Nephron progenitor cell (in vitro differentiated cells): ENCODE measurements around the gene TPSAB1.
"Not testable (repeated sequence)": the region's sequence is repeated elsewhere in the genome, so short reads cannot be mapped to it uniquely, and the experiment has no call there.

Source experiments
- DNase-seq: peaks from one replicate; pipeline ENCODE4 v3.0.0; 2021
- H3K27ac Mint-ChIP-seq: 2 replicates; pipeline ENCODE4 v1.8.0; 2021; ENCODE audit warnings: mild to moderate bottlenecking, moderate library complexity, mixed read lengths
- H3K27me3 Mint-ChIP-seq: 2 replicates; pipeline ENCODE4 v1.8.0; 2021; ENCODE audit warnings: mild to moderate bottlenecking, low read depth, mixed read lengths; ENCODE audit not compliant: poor library complexity
- H3K36me3 Mint-ChIP-seq: 2 replicates; pipeline ENCODE4 v1.8.0; 2021; ENCODE audit warnings: low read depth, mixed read lengths
- H3K4me1 Mint-ChIP-seq: 2 replicates; pipeline ENCODE4 v1.8.0; 2021; ENCODE audit warnings: mixed read lengths
- H3K4me3 Mint-ChIP-seq: 2 replicates; pipeline ENCODE4 v1.8.0; 2021; ENCODE audit warnings: mild to moderate bottlenecking, moderate library complexity, mixed read lengths
- H3K9me3 Mint-ChIP-seq: 2 replicates; pipeline ENCODE4 v1.8.0; 2021; ENCODE audit warnings: mild to moderate bottlenecking, moderate library complexity, mixed read lengths
- TF ChIP-seq, protein P1 (sequence below): fragments of 200-600 bp; sonication (generic); IDR thresholded peaks from 2 replicates; pipeline ENCODE4 v1.5.0; 2021; ENCODE audit warnings: antibody characterized with exemption

Gene TPSAB1

DNA sequence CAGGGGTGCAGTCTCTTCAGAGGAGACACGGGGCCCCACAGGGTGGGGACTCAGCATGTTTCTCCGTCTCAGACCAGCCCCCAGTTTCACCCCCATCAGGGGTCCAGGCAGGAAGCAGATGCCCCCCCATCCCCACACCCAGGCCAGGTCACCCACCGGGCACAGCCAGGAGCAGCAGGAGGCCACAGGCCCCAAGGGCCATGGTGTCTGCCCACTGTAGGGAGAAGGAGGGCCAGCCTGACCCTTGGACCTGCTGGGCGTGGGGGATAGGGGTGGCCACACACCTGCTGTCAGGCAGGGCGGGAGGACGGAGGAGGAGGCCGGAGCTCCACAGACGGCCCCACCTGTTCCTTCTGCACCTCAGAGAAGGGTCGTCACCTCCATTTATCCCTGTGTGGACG lies 15.5 kb upstream of the TPSAB1 start, which contains the start of gene TPSG1:
TSS of gene TPSG1 (minus strand) at position 218 of the 401 bp plus-strand sequence. CDS start at position 202, 16 bp downstream.
- no peak for DNase-seq
- no peaks in the 10 kb centered on the region for H3K27me3 Mint-ChIP-seq
- H3K27ac Mint-ChIP-seq = no peak within 1 kb of the TSS
- H3K4me3 Mint-ChIP-seq = no peak within 1 kb of the TSS
- H3K36me3 Mint-ChIP-seq = peaks cover 5% of the 10 kb centered on the region
- no peaks in the 10 kb centered on the region for H3K4me1 Mint-ChIP-seq
- TF ChIP-seq, protein P1, sequence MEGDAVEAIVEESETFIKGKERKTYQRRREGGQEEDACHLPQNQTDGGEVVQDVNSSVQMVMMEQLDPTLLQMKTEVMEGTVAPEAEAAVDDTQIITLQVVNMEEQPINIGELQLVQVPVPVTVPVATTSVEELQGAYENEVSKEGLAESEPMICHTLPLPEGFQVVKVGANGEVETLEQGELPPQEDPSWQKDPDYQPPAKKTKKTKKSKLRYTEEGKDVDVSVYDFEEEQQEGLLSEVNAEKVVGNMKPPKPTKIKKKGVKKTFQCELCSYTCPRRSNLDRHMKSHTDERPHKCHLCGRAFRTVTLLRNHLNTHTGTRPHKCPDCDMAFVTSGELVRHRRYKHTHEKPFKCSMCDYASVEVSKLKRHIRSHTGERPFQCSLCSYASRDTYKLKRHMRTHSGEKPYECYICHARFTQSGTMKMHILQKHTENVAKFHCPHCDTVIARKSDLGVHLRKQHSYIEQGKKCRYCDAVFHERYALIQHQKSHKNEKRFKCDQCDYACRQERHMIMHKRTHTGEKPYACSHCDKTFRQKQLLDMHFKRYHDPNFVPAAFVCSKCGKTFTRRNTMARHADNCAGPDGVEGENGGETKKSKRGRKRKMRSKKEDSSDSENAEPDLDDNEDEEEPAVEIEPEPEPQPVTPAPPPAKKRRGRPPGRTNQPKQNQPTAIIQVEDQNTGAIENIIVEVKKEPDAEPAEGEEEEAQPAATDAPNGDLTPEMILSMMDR = no peak
- no peaks in the 10 kb centered on the region for H3K9me3 Mint-ChIP-seq

DNA sequence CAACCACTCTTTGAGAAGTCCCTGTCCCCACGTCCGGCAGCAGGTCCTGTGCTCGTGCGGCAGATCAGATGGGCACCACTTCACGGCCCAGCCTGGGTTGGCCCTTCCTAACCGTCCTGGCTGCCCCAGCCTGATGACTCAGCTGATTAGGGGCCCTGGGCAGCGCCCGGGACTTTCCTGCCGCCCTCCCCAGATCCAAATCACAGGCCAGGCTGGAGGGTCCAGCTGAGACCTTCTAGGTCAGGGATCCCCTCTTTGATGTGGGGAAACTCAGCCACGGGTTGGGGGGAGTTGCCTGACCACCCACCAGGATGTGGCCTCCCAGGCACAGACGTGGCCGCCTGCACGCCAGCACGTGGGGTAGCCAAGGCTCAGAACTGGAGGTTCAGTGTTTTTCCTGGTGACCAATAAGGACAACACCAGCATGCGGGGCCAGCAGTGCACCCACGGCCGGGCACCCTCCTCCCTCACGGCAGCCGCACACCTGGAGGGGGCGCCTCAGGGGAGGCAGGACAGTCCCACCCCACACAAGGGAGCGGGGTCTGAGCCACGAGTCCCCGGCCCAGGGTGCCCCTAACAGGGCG lies 14.7 kb upstream of the TPSAB1 start:
- H3K4me1 Mint-ChIP-seq, H3K27me3 Mint-ChIP-seq, DNase-seq, H3K27ac Mint-ChIP-seq, H3K4me3 Mint-ChIP-seq, H3K9me3 Mint-ChIP-seq, H3K36me3 Mint-ChIP-seq: not testable (repeated sequence)

DNA sequence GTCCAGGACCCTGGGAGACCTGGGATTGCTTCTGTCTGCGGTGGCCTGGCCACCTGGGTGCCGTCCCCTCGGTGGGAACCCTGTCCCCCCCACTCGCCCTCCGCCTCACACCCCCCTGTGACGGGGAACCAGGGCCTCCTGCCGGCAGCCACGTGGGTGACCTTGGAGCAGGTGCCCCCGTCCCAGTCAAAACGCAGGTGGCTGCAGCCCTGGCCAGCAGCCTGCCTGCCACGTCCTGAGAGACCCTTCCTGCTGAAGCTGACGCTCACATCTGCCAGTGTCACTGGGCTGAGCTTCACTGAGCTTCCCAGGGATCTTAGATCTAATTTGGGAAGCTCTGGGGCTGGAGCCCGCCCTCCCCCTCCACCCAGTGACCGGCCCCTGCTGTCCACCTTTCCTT lies 13.8 kb upstream of the TPSAB1 start:
- not testable (repeated sequence) for H3K36me3 Mint-ChIP-seq, H3K9me3 Mint-ChIP-seq, DNase-seq, H3K4me1 Mint-ChIP-seq, H3K27ac Mint-ChIP-seq, H3K4me3 Mint-ChIP-seq, H3K27me3 Mint-ChIP-seq

DNA sequence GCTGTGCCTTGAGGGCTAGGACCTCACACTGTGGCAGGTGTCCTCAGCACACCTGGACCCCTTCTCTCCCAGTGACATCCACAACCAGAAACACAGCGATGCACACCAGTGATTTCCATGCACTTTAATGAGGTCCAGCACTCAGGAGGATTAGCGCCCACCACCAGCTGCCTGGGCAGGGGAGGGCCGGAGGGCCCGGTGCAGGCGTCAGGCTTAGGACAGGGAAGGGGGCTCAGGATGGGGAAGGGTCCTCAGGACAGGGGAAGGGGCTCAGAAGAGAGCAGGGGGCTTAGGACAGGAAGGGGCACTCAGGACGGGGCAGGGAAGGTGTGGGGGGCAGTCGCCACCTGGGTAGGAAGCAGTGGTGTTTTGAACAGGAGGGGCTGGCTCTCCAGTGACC lies 12.3 kb upstream of the TPSAB1 start:
- H3K27me3 Mint-ChIP-seq, H3K4me1 Mint-ChIP-seq, H3K9me3 Mint-ChIP-seq, H3K4me3 Mint-ChIP-seq, H3K27ac Mint-ChIP-seq, H3K36me3 Mint-ChIP-seq, DNase-seq: not testable (repeated sequence)

DNA sequence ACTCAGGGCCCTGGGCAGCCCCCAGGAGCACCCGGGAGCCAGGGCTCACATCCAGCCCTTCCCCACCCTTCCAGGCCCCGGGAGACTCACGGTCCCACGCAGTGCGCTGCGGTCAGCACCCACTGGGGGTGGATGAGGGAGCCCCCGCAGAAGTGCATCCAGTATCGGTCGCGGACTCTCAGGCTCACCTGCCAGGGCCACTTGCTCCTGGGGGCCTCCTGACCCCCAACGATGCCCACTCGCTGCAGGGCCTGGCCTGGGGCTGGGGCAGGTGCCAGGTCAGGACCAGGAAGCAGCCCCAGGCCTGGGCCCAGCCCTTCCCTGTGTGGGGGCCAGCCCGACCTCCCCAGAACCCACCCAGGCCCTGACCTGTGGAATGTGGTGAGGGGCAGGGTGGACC lies 11.0 kb upstream of the TPSAB1 start:
- not testable (repeated sequence) for H3K36me3 Mint-ChIP-seq, H3K9me3 Mint-ChIP-seq, H3K27ac Mint-ChIP-seq, DNase-seq, H3K27me3 Mint-ChIP-seq, H3K4me1 Mint-ChIP-seq, H3K4me3 Mint-ChIP-seq

DNA sequence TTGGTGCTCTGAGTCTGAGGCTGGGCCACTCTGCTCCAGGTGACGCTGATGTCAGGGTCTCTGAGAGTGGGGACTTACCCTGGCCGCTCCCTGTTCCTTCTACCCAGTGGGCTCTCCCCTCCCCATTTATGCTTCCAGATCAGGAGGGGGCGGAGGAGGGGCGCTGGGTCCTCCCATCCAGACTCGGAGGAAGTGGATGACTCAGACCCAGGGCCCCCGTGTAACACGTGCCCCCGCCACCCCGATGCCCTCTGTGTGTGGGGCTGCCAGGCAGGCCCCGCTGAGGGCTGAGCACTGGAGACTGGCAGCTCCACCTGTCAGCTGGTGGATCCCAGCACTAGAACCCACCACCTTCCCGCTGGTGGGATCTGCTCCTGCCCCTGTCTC lies 10.4 kb upstream of the TPSAB1 start, which contains the start of gene TPSB2:
TSS of gene TPSB2 (minus strand) at position 101 of the 387 bp plus-strand sequence. CDS start 233 bp downstream, outside the sequence.
- not testable (repeated sequence) for H3K9me3 Mint-ChIP-seq, H3K27ac Mint-ChIP-seq, DNase-seq, H3K4me3 Mint-ChIP-seq, H3K36me3 Mint-ChIP-seq, H3K4me1 Mint-ChIP-seq, H3K27me3 Mint-ChIP-seq

DNA sequence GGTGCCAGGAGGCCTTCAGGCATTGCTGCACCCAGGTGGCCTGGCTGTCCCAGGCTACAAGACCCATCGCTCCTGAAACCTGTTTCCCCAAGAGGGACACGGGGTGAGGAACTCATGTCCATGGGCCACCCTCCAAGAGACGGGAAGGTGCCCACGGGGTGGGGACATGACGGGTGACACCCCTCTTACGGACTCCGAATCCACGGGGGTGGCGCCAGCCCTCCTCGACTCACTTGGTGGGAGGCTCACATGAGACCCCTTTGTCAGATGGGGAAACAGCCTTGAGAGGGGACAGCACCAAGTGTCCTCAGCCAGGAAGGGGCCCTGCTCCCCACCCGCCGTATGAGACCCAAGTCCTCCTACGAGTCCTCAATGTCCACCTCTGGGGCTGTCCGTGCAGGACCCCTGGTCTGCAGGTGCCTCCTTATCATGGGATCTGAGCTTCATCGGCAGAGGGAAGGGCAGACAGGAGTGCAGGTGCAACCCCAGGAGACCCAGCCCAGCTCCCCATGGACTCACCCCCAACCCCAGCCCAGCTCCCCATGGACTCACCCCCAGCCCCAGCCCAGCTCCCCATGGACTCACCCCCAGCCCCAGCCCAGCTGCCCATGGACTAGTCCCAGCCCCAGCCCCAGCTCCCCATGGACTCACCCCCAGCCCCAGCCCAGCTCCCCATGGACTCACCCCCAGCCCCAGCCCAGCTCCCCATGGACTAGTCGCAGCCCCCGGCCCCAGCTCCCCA lies 9.9 kb upstream of the TPSAB1 start:
- not testable (repeated sequence) for H3K27me3 Mint-ChIP-seq, H3K36me3 Mint-ChIP-seq, H3K9me3 Mint-ChIP-seq, DNase-seq, H3K4me3 Mint-ChIP-seq, H3K4me1 Mint-ChIP-seq, H3K27ac Mint-ChIP-seq

DNA sequence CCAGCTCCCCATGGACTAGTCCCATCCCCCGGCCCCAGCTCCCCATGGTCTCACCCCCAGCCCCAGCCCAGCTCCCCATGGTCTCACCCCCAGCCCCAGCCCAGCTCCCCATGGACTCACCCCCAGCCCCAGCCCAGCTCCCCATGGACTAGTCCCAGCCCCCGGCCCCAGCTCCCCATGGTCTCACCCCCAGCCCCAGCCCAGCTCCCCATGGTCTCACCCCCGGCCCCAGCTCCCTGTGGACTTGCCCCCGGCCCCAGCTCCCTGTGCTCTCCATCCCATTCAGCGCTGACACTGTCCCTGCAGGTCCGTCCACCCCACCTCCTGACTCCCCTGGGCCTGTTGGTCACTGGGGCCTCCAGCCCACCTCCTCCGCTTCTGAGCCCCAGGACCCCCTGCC lies 9.2 kb upstream of the TPSAB1 start:
- H3K4me3 Mint-ChIP-seq, H3K27ac Mint-ChIP-seq, H3K27me3 Mint-ChIP-seq, H3K9me3 Mint-ChIP-seq, DNase-seq, H3K36me3 Mint-ChIP-seq, H3K4me1 Mint-ChIP-seq: not testable (repeated sequence)

DNA sequence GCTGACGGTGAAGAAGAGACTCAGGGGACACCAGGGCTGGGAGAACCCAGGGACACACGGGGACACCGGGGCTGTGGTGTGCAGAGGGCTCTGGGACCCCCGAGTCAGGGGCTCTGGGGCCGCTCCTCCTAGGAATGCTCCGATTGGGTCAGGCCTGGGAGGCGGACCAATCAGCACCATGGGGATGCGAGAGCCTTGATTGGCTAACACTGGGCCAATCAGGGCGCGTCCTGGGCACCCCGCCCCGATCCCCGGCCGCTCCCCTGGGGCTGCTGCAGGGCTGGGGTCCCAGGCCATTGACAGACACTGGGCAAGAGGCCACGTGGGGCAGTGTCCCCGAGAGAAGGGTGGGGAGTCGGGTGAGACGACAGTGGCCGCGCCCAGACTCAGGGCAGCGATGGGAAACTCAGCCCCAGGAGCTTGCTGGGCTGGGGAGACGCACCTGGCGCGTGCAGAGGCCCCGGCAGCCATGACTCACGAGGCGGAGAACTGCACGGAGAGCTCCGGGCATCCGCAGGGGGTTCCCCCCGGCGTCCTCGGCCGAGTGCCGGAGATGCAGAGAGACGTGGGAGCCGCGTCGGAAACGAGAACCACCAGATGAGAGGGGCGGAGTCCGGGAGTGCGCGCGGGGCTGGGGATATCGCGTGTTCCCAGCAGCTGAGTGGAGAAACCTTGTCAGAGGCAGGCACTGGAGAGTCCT lies 8.3 kb upstream of the TPSAB1 start:
- not testable (repeated sequence) for DNase-seq, H3K36me3 Mint-ChIP-seq, H3K27ac Mint-ChIP-seq, H3K27me3 Mint-ChIP-seq, H3K9me3 Mint-ChIP-seq, H3K4me1 Mint-ChIP-seq, H3K4me3 Mint-ChIP-seq

DNA sequence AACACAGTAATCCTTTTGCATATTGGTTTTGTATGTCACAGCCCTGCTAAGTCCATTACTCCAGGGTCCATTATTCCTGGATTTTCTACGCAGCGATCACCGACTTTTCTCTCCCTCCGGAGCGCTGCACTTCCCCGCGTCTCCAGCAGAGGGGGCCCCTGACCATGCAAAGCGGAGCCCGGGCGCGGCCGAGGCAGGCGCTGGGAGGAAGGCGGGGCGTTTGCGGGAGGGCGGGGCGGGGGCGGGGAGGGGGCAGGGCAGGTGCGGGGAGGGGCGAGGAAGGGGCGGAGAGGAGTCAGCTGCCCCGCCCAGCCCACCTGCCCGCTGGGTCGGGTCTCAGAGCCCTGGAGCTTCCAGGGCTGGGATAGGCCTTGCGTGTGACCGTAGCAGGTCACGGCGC lies 3.8 kb upstream of the TPSAB1 start:
- not testable (repeated sequence) for H3K9me3 Mint-ChIP-seq, H3K4me3 Mint-ChIP-seq, DNase-seq, H3K36me3 Mint-ChIP-seq, H3K4me1 Mint-ChIP-seq, H3K27ac Mint-ChIP-seq
- H3K27me3 Mint-ChIP-seq = peaks cover 11% of the 10 kb centered on the region
